Activated naive CD8-positive, alpha-beta T cell treated with anti-CD3 and anti-CD28 coated beads, Interleukin-2, amount 10 ng/mL, durations not matched to agents 7 days and 5 days (primary cell): ENCODE data around the gene COX19. TPM values are rescaled to one million over a fixed set of nuclear protein-coding genes. Genes with fewer than 3 reads are reported as not detected.
A peak's percentile ranks its signal among the peaks of the same experiment; 100 is the strongest.

Source experiments
- ATAC-seq: fragments of 150-1000 bp; cut with Tn5 transposase; one replicate; pipeline ENCODE4 v1.10.0; 2021; ENCODE audit warnings: low read depth, moderate library complexity
- POLR2A ChIA-PET: fragments of 350-600 bp; sonication (Branson Sonifier 250); formaldehyde crosslinking; loops from one replicate; lab custom pipeline; 2021; ENCODE audit warnings: antibody characterized with exemption; lab: Charles Lee
- DNase-seq: peaks from one replicate; pipeline ENCODE4 v3.0.0; 2021
- H3K27ac Mint-ChIP-seq: one replicate; pipeline ENCODE4 v1.8.0; 2022; ENCODE audit warnings: mild to moderate bottlenecking, mixed read lengths
- H3K27me3 Mint-ChIP-seq: one replicate; pipeline ENCODE4 v1.8.0; 2022; ENCODE audit warnings: mild to moderate bottlenecking, moderate library complexity, mixed read lengths
- H3K36me3 Mint-ChIP-seq: one replicate; pipeline ENCODE4 v1.8.0; 2021; ENCODE audit warnings: mild to moderate bottlenecking, mixed read lengths
- H3K4me1 Mint-ChIP-seq: one replicate; pipeline ENCODE4 v1.8.0; 2021; ENCODE audit warnings: mixed read lengths
- H3K4me3 Mint-ChIP-seq: one replicate; pipeline ENCODE4 v1.8.0; 2022; ENCODE audit warnings: mild to moderate bottlenecking, moderate library complexity, mixed read lengths
- H3K9me3 Mint-ChIP-seq: one replicate; pipeline ENCODE4 v1.8.0; 2021; ENCODE audit warnings: mixed read lengths
- total RNA-seq, 2 experiments: library from RNA; stranded (reverse); gene quantifications; one replicate each; pipeline ENCODE4 v1.2.3, GENCODE V29; 2021

COX19 gene
- total RNA-seq, 2 experiments from 2014 or later: 26.2 to 29.3 TPM

- Mint-ChIP-seq H3K4me1 (peaks cover 3% of the 10 kb centered on the region), H3K36me3 (no peaks in the 10 kb centered on the region), H3K27me3 (no peaks in the 10 kb centered on the region), H3K27ac (no peak overlapping the region), H3K9me3 (no peaks in the 10 kb centered on the region), H3K4me3 (no peak overlapping the region)
- POLR2A ChIA-PET: interaction anchor here (1.0 to 2.3 kb wide), 5 partner anchors 18 to 182 kb away, joined by 3 to 26 read pairs (median 3); partner anchors contain the start of genes COX19 and GPR146
- ATAC-seq: peak; percentile 99
- DNase-seq: peak; percentile 94
These were observed 17.6 kb upstream of the COX19 start for GRCh38 chr7:992709-993607.

DNA sequence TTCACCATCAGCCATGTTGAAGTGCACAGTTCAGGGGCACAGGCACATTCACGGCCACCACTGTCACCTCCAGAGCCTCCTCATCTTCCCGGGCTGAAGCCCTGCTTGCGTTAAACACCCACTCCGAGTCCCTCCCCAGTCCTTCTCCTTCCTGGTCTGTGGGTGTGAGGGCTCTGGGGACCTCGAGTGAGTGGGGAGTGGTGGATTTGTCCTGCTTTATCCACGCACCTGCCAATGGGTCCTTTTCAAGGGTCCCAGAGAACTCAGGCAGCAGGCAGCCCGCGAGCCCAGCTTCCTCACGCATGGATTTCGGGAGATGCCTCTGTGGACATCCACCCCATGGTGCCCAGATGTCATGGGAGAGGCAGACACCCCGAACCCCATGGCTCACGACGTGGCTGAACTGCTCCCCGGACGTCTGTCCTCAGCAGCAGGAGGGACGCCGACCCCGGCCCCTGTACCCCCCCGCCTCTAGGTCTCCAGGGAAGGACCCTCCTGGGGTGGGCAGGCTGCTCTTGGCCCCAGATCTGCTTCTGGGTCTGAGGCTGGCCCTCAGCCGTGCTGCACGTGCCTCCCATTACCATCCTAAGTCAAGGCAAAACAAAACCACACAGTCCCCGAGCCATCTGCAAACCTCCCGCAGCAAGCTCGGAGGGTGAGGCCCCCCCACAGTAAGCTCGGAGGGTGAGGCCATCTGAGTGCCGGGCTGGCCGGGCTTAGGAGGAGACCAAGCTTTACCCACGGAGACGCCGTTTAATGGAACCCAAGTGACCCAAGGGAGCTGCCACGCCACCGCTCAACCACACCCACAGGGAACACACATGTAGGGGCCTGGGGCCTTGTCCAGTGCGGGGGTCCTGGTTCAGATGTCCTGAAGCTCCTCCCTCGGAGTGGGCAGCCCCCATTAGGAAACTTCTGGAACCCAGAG lies 16.6 kb upstream of the COX19 start:
- POLR2A ChIA-PET: interaction anchor here (1.4 kb wide), 1 partner anchor 17 kb away, joined by 7 read pairs; the partner anchor contains the start of gene COX19
- no peaks in the 10 kb centered on the region for H3K27me3 Mint-ChIP-seq
- no peaks in the 10 kb centered on the region for H3K36me3 Mint-ChIP-seq
- H3K27ac Mint-ChIP-seq: no peak overlapping the region
- H3K9me3 Mint-ChIP-seq: no peaks in the 10 kb centered on the region
- peaks cover 3% of the 10 kb centered on the region for H3K4me1 Mint-ChIP-seq
- H3K4me3 Mint-ChIP-seq: no peak overlapping the region
- no peak for ATAC-seq
- DNase-seq: peak; percentile 30

DNA sequence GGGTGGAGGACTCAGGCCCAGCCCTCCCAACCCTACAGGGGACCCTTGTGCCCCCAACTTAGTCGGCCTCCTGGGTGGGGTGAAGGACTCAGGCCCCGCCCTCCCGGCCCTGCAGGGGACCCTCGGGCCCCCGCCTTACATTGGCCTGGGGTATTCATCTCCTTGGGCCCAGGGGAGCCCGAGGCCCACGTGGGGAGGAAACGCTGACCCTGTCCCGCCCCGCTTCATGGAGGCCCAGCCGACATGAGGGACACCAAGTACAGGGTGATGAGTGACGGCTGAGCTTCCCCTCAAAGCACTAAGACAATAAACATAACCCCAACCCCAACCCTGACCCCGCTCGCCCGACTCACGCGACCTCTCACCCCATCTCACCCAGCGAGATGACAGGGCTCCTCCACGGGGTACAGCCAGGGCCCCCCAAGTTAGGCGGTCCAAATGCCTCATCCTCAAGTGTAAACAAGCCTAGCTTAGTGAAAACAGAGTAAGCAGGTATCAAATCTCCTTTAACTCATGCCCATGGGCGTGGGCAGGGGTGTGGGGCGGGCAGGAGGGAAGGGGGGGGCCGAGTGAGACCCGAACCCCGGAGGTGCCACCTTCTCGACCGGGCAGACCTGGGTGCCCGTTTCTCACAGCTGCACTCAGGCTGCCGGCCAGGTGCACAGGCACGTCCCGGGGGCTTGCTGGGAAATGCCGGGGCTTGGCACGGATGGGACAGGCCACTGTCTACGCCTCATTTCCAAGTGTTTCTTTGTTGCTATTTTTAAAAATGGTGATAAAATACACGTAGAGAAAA lies 15.8 kb upstream of the COX19 start:
- H3K4me1 Mint-ChIP-seq: peaks cover 3% of the 10 kb centered on the region
- POLR2A ChIA-PET: no interaction called here
- no peaks in the 10 kb centered on the region for H3K9me3 Mint-ChIP-seq
- H3K4me3 Mint-ChIP-seq: no peak overlapping the region
- H3K27me3 Mint-ChIP-seq: no peaks in the 10 kb centered on the region
- H3K36me3 Mint-ChIP-seq: no peaks in the 10 kb centered on the region
- H3K27ac Mint-ChIP-seq: no peak overlapping the region
- no peak for DNase-seq
- no peak for ATAC-seq

DNA sequence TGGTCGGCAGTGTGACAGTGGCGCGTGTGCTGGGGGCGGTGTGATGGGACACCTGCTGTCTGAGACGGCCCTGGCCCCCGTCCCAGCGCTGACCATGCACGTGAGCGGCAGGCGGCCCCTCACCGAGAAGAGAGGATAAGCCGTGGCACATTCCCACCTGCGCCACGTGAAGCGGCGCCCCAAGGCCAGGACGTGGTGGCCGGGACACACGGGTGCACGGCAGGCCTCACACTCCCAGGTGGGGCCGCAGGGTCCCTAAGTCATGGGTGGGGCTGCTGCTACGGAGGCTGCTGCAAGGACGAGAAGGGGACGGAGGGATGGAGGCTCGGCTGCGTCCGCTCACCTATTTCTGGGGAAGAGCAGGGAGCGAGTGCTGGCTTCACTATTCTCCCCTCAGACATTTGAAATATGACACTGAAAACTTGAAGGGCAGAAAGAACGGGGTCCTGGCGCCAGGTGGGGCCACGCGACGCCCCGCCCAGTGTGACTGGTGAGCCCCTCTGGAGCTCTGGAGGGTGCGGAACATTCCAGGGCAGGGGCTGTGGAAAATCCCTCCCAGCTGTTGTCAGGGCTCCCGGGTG lies 15.1 kb upstream of the COX19 start:
- H3K36me3 Mint-ChIP-seq: no peaks in the 10 kb centered on the region
- H3K4me1 Mint-ChIP-seq: peaks cover 3% of the 10 kb centered on the region
- POLR2A ChIA-PET: no interaction called here
- H3K27ac Mint-ChIP-seq: no peak overlapping the region
- H3K27me3 Mint-ChIP-seq: no peaks in the 10 kb centered on the region
- no peak for ATAC-seq
- DNase-seq: no peak
- no peaks in the 10 kb centered on the region for H3K9me3 Mint-ChIP-seq
- no peak overlapping the region for H3K4me3 Mint-ChIP-seq

DNA sequence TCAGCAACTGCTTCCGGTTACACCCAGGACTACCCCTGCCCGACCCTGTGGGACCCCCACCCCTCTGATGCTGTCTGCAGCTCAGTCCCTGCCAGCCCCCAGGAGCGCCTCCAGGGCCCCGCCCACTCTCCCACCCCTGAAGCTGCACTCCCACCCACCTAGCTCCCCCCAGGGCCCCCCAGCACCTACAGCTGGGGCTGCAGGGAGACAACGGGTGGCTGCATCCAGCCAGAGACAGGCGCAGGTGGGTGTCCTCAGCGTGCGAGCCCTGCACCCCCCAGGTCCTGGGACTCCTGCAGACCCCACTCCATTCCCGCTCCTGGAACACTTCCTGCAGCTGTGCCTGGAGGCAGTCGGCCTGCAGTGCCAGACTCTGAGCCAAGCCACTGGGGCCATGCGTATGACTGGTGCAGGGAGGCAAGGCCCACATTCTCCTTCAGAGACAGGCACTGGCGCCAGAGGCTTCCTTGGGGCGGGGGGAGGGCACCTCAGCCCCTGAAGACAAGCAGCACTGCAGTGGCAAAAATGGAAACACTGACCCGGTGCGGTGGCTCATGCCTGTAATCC lies 13.7 kb upstream of the COX19 start:
- DNase-seq (no peak), ATAC-seq (no peak)
- POLR2A ChIA-PET: interaction anchor here (0.9 kb wide), 1 partner anchor 14 kb away, joined by 4 read pairs; the partner anchor contains the start of gene COX19
- Mint-ChIP-seq H3K27me3 (no peaks in the 10 kb centered on the region), H3K27ac (no peak overlapping the region), H3K9me3 (no peaks in the 10 kb centered on the region), H3K36me3 (no peaks in the 10 kb centered on the region), H3K4me3 (no peak overlapping the region), H3K4me1 (peaks cover 3% of the 10 kb centered on the region)

- Mint-ChIP-seq H3K4me1 (peaks cover 3% of the 10 kb centered on the region), H3K27ac (no peak overlapping the region), H3K36me3 (no peaks in the 10 kb centered on the region), H3K27me3 (no peaks in the 10 kb centered on the region), H3K4me3 (no peak overlapping the region), H3K9me3 (no peaks in the 10 kb centered on the region)
- ATAC-seq (no peak), DNase-seq (peak; percentile 34)
- POLR2A ChIA-PET: interaction anchor here (0.6 to 0.9 kb wide), 3 partner anchors 13 to 1360 kb away, joined by 3 to 5 read pairs (median 4); partner anchors contain the start of gene COX19
These were observed 13.1 kb upstream of the COX19 start for GRCh38 chr7:988426-988911.

- Mint-ChIP-seq H3K9me3 (no peaks in the 10 kb centered on the region), H3K4me1 (peaks cover under 1% of the 10 kb centered on the region), H3K27ac (no peak overlapping the region), H3K36me3 (no peaks in the 10 kb centered on the region), H3K4me3 (no peak overlapping the region), H3K27me3 (no peaks in the 10 kb centered on the region)
- no peak for DNase-seq
- ATAC-seq: no peak
- POLR2A ChIA-PET: interaction anchor here (0.6 kb wide), 2 partner anchors 18 to 1361 kb away, joined by 3 to 5 read pairs; no protein-coding TSS in a partner anchor
These were observed 12.6 kb upstream of the COX19 start for GRCh38 chr7:987909-988308.

- DNase-seq (peak; percentile 29), ATAC-seq (no peak)
- Mint-ChIP-seq H3K27ac (no peak overlapping the region), H3K27me3 (no peaks in the 10 kb centered on the region), H3K36me3 (no peaks in the 10 kb centered on the region), H3K9me3 (no peaks in the 10 kb centered on the region), H3K4me3 (no peak overlapping the region), H3K4me1 (no peaks in the 10 kb centered on the region)
- POLR2A ChIA-PET: no interaction called here
These were observed 11.7 kb upstream of the COX19 start for GRCh38 chr7:986766-987751.

DNA sequence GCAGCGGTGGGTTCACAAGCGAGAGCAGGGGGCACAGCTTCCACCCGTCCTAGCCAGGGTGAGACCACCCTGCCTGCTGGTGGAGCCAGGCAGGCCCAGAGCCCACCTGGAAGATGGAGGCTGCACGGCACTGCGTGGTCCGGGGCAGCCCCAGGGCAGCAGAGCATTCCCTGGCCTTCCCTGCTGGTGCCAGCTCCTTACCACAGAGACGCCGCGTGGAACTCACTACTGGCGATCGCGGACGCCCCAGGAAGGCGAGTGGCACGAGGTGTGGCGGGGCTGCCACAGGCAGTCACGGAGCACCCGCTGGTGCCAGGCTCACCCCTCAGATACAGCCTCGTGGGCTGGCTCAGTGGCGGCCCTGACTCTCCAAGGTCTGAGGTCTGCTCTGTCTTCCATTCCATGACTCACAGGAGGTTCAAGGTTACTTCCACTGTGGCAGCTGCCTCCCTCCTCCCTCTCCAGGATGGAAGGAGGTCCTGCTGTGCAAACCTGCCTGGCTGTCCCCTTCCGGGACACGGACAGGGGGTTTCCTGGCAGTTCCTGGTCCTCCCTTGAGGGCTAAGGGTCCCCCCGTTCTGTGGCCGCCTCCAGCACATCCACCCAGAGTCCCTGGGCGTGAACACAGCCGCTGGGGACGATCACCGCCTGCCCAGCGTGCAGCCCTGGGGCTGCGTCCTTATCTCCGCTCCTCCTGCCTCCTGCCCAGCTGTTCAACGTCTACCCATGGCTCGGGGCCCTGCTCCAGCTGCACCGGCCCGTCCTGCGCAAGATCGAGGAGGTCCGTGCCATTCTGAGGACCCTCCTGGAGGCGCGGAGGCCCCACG lies 10.8 kb upstream of the COX19 start:
- Mint-ChIP-seq H3K4me1 (no peaks in the 10 kb centered on the region), H3K9me3 (no peaks in the 10 kb centered on the region), H3K27ac (no peak overlapping the region), H3K27me3 (no peaks in the 10 kb centered on the region), H3K36me3 (no peaks in the 10 kb centered on the region), H3K4me3 (no peak overlapping the region)
- no peak for ATAC-seq
- POLR2A ChIA-PET: no interaction called here
- DNase-seq: peak; percentile 24

DNA sequence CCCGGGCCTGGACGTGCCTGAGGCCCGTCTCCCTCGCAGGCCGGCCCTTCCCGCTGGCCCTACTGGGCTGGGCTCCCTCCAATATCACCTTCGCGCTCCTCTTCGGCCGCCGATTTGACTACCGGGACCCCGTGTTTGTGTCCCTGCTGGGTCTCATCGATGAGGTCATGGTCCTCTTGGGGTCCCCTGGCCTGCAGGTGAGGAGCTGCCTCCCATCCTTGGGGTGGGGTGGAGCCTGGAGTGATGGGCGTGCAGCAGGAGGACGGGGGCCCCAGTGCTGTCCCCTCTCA lies 9.7 kb upstream of the COX19 start:
- Mint-ChIP-seq H3K4me3 (no peak overlapping the region), H3K9me3 (no peaks in the 10 kb centered on the region), H3K27ac (no peak overlapping the region), H3K36me3 (no peaks in the 10 kb centered on the region), H3K27me3 (no peaks in the 10 kb centered on the region), H3K4me1 (no peaks in the 10 kb centered on the region)
- DNase-seq (peak; percentile 26), ATAC-seq (no peak)
- POLR2A ChIA-PET: no interaction called here
